MM.1S (cell line): ENCODE data around the gene FLNC.

Experiments
- DNase-seq: peaks from one replicate; pipeline ENCODE4 v3.0.0-alpha.2; 2015
- H2AFZ ChIP-seq: fragments of 300-600 bp; sonication (generic); 2 replicates; pipeline ENCODE4 v1.6.0; 2016; ENCODE audit warnings: antibody characterized with exemption, low read length
- H3F3A ChIP-seq: fragments of 300-600 bp; sonication (generic); 2 replicates; pipeline ENCODE4 v1.6.1; 2016; ENCODE audit warnings: mild to moderate bottlenecking, antibody characterized with exemption, low read length, moderate library complexity, mixed read lengths; ENCODE audit not compliant: insufficient read depth
- H3K27ac ChIP-seq: fragments of 300-600 bp; sonication (generic); 2 replicates; pipeline ENCODE4 v1.5.1; 2016; ENCODE audit warnings: mild to moderate bottlenecking, low read length
- H3K27me3 ChIP-seq: fragments of 300-600 bp; sonication (generic); replicated peaks from 2 replicates; pipeline ENCODE4 v1.6.0; 2016; ENCODE audit warnings: low read length; ENCODE audit not compliant: insufficient read depth
- H3K36me3 ChIP-seq: fragments of 300-600 bp; sonication (generic); replicated peaks from 2 replicates; pipeline ENCODE4 v1.6.1; 2016; ENCODE audit warnings: mild to moderate bottlenecking, low read length, mixed read lengths; ENCODE audit not compliant: insufficient read depth
- H3K4me1 ChIP-seq: fragments of 300-600 bp; sonication (generic); 2 replicates; pipeline ENCODE4 v1.6.1; 2016; ENCODE audit warnings: low read length, mixed read lengths
- H3K4me2 ChIP-seq: fragments of 300-600 bp; sonication (generic); 2 replicates; pipeline ENCODE4 v1.6.0; 2016; ENCODE audit warnings: low read depth, low read length
- H3K4me3 ChIP-seq: fragments of 300-600 bp; sonication (generic); 2 replicates; pipeline ENCODE4 v1.5.1; 2016; ENCODE audit warnings: low read length, mixed read lengths
- H3K79me2 ChIP-seq: fragments of 300-600 bp; sonication (generic); 2 replicates; pipeline ENCODE4 v1.6.1; 2016; ENCODE audit warnings: mixed run types, low read length, mixed read lengths
- H3K9ac ChIP-seq: fragments of 300-600 bp; sonication (generic); 2 replicates; pipeline ENCODE4 v1.6.1; 2016; ENCODE audit warnings: low read length, mixed read lengths
- H3K9me2 ChIP-seq: fragments of 300-600 bp; sonication (generic); replicated peaks from 2 replicates; pipeline ENCODE4 v1.6.1; 2016; ENCODE audit warnings: mild to moderate bottlenecking, low read length, mixed read lengths; ENCODE audit not compliant: insufficient read depth
- H3K9me3 ChIP-seq: fragments of 300-600 bp; sonication (generic); replicated peaks from 2 replicates; pipeline ENCODE4 v1.6.1; 2016; ENCODE audit warnings: mild to moderate bottlenecking, low read length, mixed read lengths; ENCODE audit not compliant: insufficient read depth
- H4K20me1 ChIP-seq: fragments of 300-600 bp; sonication (generic); 2 replicates; pipeline ENCODE4 v1.6.1; 2016; ENCODE audit warnings: mild to moderate bottlenecking, low read length, moderate library complexity, mixed read lengths; ENCODE audit not compliant: insufficient read depth
- EZH2 ChIP-seq: fragments of 300-600 bp; sonication (generic); optimal IDR thresholded peaks from 2 replicates; pipeline ENCODE3; 2017; ENCODE audit warnings: low read depth, mild to moderate bottlenecking, antibody characterized with exemption, low read length, mixed read lengths
- EZH2phosphoT487 ChIP-seq: fragments of 300-600 bp; sonication (generic); IDR thresholded peaks from 2 replicates; pipeline ENCODE4 v1.6.1; 2018; ENCODE audit warnings: antibody characterized with exemption, low read length
- TF ChIP-seq, protein P1 (sequence below): fragments of 300-600 bp; sonication (generic); IDR thresholded peaks from 2 replicates; pipeline ENCODE4 v1.5.1; 2016; ENCODE audit warnings: antibody characterized with exemption, low read length, mixed read lengths

FLNC gene

DNA sequence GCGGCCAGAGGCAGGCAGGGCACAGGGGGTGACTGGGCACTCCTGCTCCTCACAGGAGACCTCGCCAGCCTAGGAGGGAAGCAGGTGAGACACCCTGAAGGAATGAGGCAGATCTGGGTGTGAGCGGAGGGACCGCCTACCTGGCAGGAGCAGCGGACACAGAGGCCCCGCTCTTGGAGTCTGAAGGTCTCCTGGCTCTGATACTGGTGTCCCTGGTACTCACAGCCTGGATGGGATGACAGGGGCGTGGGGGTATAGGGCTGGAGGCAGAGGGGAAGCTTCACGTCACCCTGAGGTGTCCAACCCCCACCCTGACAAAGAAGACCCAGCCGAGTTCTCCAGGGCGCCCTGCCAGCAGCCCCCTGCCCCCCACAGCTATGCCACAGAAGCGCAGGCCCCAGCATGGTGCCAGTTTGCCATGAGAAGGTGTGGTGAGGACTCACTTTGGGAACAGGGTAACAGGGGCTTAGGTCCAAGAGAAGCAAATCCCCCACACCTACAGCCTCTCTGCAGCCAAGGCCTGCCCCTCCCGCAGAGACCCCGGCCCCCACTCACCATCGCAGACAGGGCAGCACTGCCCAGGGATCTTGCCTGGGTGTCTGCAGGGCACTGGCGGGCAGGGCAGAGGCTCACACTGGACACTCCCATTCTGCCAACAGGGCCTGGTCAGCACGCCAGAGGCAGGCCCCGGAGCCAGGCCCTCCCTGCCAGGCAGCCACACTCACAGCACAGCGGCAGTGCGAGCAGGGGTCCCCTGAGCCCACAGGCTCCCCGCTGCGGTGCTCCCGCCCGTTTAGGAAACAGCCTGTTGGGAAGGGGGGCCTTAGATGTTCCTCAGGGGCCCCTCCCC, 63.3 kb downstream of the FLNC start:
- H3K9me2 ChIP-seq: no peaks in the 10 kb centered on the region
- no peak overlapping the region for H3K27ac ChIP-seq
- no peaks in the 10 kb centered on the region for H3K4me1 ChIP-seq
- H3F3A ChIP-seq: no peaks in the 10 kb centered on the region
- TF ChIP-seq, protein P1, sequence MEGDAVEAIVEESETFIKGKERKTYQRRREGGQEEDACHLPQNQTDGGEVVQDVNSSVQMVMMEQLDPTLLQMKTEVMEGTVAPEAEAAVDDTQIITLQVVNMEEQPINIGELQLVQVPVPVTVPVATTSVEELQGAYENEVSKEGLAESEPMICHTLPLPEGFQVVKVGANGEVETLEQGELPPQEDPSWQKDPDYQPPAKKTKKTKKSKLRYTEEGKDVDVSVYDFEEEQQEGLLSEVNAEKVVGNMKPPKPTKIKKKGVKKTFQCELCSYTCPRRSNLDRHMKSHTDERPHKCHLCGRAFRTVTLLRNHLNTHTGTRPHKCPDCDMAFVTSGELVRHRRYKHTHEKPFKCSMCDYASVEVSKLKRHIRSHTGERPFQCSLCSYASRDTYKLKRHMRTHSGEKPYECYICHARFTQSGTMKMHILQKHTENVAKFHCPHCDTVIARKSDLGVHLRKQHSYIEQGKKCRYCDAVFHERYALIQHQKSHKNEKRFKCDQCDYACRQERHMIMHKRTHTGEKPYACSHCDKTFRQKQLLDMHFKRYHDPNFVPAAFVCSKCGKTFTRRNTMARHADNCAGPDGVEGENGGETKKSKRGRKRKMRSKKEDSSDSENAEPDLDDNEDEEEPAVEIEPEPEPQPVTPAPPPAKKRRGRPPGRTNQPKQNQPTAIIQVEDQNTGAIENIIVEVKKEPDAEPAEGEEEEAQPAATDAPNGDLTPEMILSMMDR: no peak
- TF ChIP-seq EZH2 (no peak), EZH2phosphoT487 (no peak)
- H3K9ac ChIP-seq: no peak overlapping the region
- no peaks in the 10 kb centered on the region for H3K9me3 ChIP-seq
- no peaks in the 10 kb centered on the region for H4K20me1 ChIP-seq
- no peak for DNase-seq
- H3K4me3 ChIP-seq: no peak overlapping the region
- H2AFZ ChIP-seq: no peak overlapping the region
- no peaks in the 10 kb centered on the region for H3K79me2 ChIP-seq
- H3K36me3 ChIP-seq: no peaks in the 10 kb centered on the region
- H3K4me2 ChIP-seq: no peak overlapping the region
- H3K27me3 ChIP-seq: peaks cover 25% of the 10 kb centered on the region

DNA sequence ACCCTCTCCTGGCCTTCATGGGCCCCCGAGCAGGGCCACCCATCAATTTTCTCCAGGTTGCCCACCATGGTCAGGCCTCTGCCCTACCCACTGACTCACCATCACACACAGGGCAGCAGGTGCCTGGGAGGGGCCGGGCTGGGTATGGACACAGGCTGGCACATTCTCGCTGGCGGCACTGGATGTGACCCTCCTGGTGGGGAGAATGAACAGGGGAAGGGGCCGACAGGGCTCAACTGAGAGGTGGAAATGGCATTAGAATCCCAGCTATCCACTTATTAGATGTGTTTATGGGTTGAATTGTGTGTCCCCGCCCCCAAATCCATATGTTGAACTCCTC, 63.9 kb downstream of the FLNC start:
- DNase-seq: no peak
- no peak overlapping the region for H3K4me2 ChIP-seq
- H3K79me2 ChIP-seq: no peaks in the 10 kb centered on the region
- H3K27me3 ChIP-seq: peaks cover 19% of the 10 kb centered on the region
- no peak overlapping the region for H3K9ac ChIP-seq
- TF ChIP-seq, protein P1: no peak
- TF ChIP-seq EZH2: no peak
- TF ChIP-seq EZH2phosphoT487: no peak
- no peaks in the 10 kb centered on the region for H3K9me2 ChIP-seq
- no peaks in the 10 kb centered on the region for H3K9me3 ChIP-seq
- H4K20me1 ChIP-seq: no peaks in the 10 kb centered on the region
- H3K27ac ChIP-seq: no peak overlapping the region
- no peaks in the 10 kb centered on the region for H3K4me1 ChIP-seq
- H2AFZ ChIP-seq: no peak overlapping the region
- no peak overlapping the region for H3K4me3 ChIP-seq
- no peaks in the 10 kb centered on the region for H3F3A ChIP-seq
- no peaks in the 10 kb centered on the region for H3K36me3 ChIP-seq

DNA sequence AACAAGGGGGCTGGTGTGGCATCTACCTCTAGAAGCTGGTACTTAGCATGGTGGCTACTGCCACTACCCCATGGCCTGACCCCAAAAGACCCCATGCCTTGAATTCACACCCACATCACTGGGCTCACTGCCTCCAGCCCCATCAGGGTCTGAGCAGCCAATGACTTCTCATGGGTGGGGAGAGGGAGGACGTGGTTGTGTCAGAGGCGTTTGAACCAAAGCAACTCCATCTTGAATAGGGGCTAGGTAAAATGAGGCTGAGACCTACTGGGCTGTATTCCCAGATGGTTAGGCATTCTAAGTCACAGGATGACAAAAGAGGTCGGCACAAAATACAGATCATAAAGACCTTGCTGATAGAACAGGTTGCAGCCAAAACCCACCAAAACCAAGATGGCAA, 65.1 kb downstream of the FLNC start:
- TF ChIP-seq EZH2 (no peak), EZH2phosphoT487 (no peak)
- TF ChIP-seq, protein P1: no peak
- H3K79me2 ChIP-seq: no peaks in the 10 kb centered on the region
- no peak overlapping the region for H3K9ac ChIP-seq
- no peaks in the 10 kb centered on the region for H3K4me1 ChIP-seq
- no peaks in the 10 kb centered on the region for H3K36me3 ChIP-seq
- no peaks in the 10 kb centered on the region for H3K9me3 ChIP-seq
- no peaks in the 10 kb centered on the region for H3K9me2 ChIP-seq
- H3K27me3 ChIP-seq: peaks cover 7% of the 10 kb centered on the region
- no peak overlapping the region for H3K4me3 ChIP-seq
- H3K27ac ChIP-seq: no peak overlapping the region
- H3F3A ChIP-seq: no peaks in the 10 kb centered on the region
- no peak overlapping the region for H2AFZ ChIP-seq
- DNase-seq: no peak
- H3K4me2 ChIP-seq: no peak overlapping the region
- no peaks in the 10 kb centered on the region for H4K20me1 ChIP-seq
